Osteoblast (primary cell): ENCODE results near the gene NKAIN2. TPM values are rescaled to one million over a fixed set of nuclear protein-coding genes. Genes with fewer than 3 reads are reported as not detected.

Source experiments
- DNase-seq: peaks from one replicate; pipeline ENCODE4 v3.0.0; 2011; ENCODE audit warnings: low spot score, mixed read lengths; ENCODE audit not compliant: insufficient read length; ENCODE audit errors: missing footprints
- H2AFZ ChIP-seq: 2 replicates; pipeline ENCODE4 v1.6.0; 2011; ENCODE audit warnings: mild to moderate bottlenecking, low read length
- H3K27ac ChIP-seq: 2 replicates; pipeline ENCODE4 v1.5.1; 2011; ENCODE audit warnings: mild to moderate bottlenecking, low read depth, low read length, moderate library complexity
- H3K27me3 ChIP-seq: 2 replicates; pipeline ENCODE4 v1.6.0; 2012; ENCODE audit warnings: mild to moderate bottlenecking, control low read depth, inconsistent platforms, low read length, moderate library complexity; ENCODE audit not compliant: insufficient read depth
- H3K36me3 ChIP-seq: 2 replicates; pipeline ENCODE4 v1.5.1; 2011; ENCODE audit warnings: mild to moderate bottlenecking, low read length, control low read depth, moderate library complexity; ENCODE audit not compliant: insufficient read depth
- H3K4me1 ChIP-seq: 2 replicates; pipeline ENCODE4 v1.5.1; 2011; ENCODE audit warnings: mild to moderate bottlenecking, low read length, control low read depth, moderate library complexity; ENCODE audit not compliant: insufficient read depth
- H3K4me2 ChIP-seq: 2 replicates; pipeline ENCODE4 v1.6.0; 2011; ENCODE audit warnings: mild to moderate bottlenecking, low read length; ENCODE audit not compliant: insufficient read depth
- H3K4me3 ChIP-seq: fragments of 200-600 bp; sonication (generic); 3 replicates; pipeline ENCODE4 v1.5.1; 2012; ENCODE audit warnings: mild to moderate bottlenecking, low read length, inconsistent platforms; ENCODE audit not compliant: insufficient read depth
- H3K79me2 ChIP-seq: 2 replicates; pipeline ENCODE4 v1.6.0; 2012; ENCODE audit warnings: mild to moderate bottlenecking, low read length, control low read depth, inconsistent platforms; ENCODE audit not compliant: insufficient read depth
- H3K9me3 ChIP-seq: 2 replicates; pipeline ENCODE4 v1.5.1; 2011; ENCODE audit warnings: low read depth, low read length, control low read depth
- H4K20me1 ChIP-seq: 2 replicates; pipeline ENCODE4 v1.6.0; 2012; ENCODE audit warnings: mild to moderate bottlenecking, low read length, control low read depth; ENCODE audit not compliant: insufficient read depth
- CTCF ChIP-seq: IDR thresholded peaks from 2 replicates; pipeline ENCODE4 v1.5.1; 2011; ENCODE audit warnings: mild to moderate bottlenecking, low read depth, low read length, moderate library complexity; ENCODE audit errors: extremely low read depth
- total RNA-seq: library from RNA; depleted of rRNA; stranded (reverse); fragments of >200 nt; gene quantifications from 2 replicates; pipeline ENCODE4 v1.2.3, GENCODE V29; 2012

NKAIN2 gene
- total RNA-seq, 1 donor: under 0.01 TPM

DNA sequence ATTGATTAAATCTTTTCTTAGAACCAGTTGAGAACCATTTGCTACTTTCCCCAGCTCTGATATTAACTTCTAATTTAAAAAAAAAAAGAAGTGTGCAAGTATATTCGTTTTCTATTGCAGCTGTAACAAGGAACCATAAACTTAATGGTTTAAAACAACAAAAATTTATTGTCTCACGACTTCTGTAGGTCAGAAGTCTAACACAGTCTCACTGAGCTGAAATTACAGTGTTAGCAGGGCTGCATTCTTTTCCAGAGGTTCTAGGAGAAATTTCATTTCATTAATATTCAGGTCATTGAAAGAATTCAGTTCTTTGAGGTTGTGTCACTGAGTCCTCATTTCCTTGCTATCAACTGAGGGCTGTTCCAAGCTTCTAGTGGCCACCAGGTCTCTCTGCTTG lies 945.1 kb downstream of the NKAIN2 start:
- H3K27me3 ChIP-seq: no peaks in the 10 kb centered on the region
- H3K4me2 ChIP-seq: no peak overlapping the region
- no peak overlapping the region for H2AFZ ChIP-seq
- no peaks in the 10 kb centered on the region for H4K20me1 ChIP-seq
- H3K36me3 ChIP-seq: no peaks in the 10 kb centered on the region
- no peaks in the 10 kb centered on the region for H3K9me3 ChIP-seq
- no peaks in the 10 kb centered on the region for H3K4me1 ChIP-seq
- no peak for DNase-seq
- H3K79me2 ChIP-seq: no peaks in the 10 kb centered on the region
- no peak overlapping the region for H3K4me3 ChIP-seq
- H3K27ac ChIP-seq: no peak overlapping the region
- no peak for TF ChIP-seq CTCF

GRCh38 chr6:124753001-124753400 lies 949.3 kb downstream of the NKAIN2 start:
- no peaks in the 10 kb centered on the region for H4K20me1 ChIP-seq
- no peak overlapping the region for H2AFZ ChIP-seq
- H3K9me3 ChIP-seq: no peaks in the 10 kb centered on the region
- no peak overlapping the region for H3K27ac ChIP-seq
- no peaks in the 10 kb centered on the region for H3K4me1 ChIP-seq
- no peak overlapping the region for H3K4me3 ChIP-seq
- H3K36me3 ChIP-seq: no peaks in the 10 kb centered on the region
- no peak overlapping the region for H3K4me2 ChIP-seq
- no peaks in the 10 kb centered on the region for H3K27me3 ChIP-seq
- no peak for TF ChIP-seq CTCF
- no peak for DNase-seq
- no peaks in the 10 kb centered on the region for H3K79me2 ChIP-seq

- H3K79me2 ChIP-seq: no peaks in the 10 kb centered on the region
- no peaks in the 10 kb centered on the region for H3K27me3 ChIP-seq
- no peaks in the 10 kb centered on the region for H4K20me1 ChIP-seq
- no peaks in the 10 kb centered on the region for H3K36me3 ChIP-seq
- no peak overlapping the region for H3K4me3 ChIP-seq
- H3K4me2 ChIP-seq: no peak overlapping the region
- no peaks in the 10 kb centered on the region for H3K4me1 ChIP-seq
- H3K9me3 ChIP-seq: no peaks in the 10 kb centered on the region
- H2AFZ ChIP-seq: no peak overlapping the region
- TF ChIP-seq CTCF: no peak
- no peak for DNase-seq
- H3K27ac ChIP-seq: no peak overlapping the region
Observed at GRCh38 chr6:124753562-124754105, 950.0 kb downstream of the NKAIN2 start.

DNA sequence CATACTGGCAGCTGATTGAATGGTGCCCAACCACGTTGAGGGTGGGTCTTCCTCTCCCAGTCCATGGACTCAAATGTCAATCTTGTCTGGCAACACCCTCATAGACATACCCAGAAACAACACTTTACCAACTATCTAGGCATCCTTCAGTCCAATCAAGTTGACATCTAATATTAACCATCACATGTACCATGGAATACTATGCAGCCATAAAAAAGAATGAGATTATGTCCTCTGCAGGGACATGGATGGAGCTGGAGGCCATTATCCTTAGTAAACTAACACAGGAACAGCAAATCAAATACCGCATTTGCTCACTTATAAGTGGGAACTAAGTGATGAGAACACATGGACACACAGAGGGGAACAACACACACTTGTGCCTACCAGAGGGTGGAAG lies 951.7 kb downstream of the NKAIN2 start:
- Histone ChIP-seq H4K20me1 (no peaks in the 10 kb centered on the region), H3K4me3 (no peak overlapping the region), H3K4me2 (no peak overlapping the region), H3K9me3 (no peaks in the 10 kb centered on the region), H3K27me3 (no peaks in the 10 kb centered on the region), H3K27ac (no peak overlapping the region), H2AFZ (no peak overlapping the region), H3K4me1 (no peaks in the 10 kb centered on the region), H3K79me2 (no peaks in the 10 kb centered on the region), H3K36me3 (no peaks in the 10 kb centered on the region)
- no peak for DNase-seq
- TF ChIP-seq CTCF: no peak
